Measurements from ENCODE around the gene SDK1. TPM values are rescaled to one million over a fixed set of nuclear protein-coding genes. Genes with fewer than 3 reads are reported as not detected.

SDK1 gene
- total RNA-seq, 1 donor from 2014 or later = 0.08 TPM

DNA sequence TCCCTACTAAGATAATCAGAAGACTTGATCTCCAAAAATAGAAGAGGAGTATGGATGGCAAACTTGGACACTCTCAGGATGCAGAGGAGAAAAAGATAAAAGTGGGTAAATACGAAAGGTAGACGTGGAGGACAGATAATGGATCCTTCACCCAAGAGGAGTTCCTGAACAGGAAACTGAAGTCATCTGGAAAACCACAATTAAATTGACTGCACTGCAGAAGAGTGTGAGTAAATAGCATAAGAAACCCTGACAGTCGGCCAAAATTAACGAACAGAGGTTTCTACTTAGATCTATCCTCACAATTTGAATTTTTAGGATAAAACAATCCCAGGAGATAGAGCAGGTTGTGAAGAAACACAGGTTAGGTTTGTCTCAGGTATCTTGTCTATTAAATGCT, 70.5 kb downstream of the SDK1 start:
- no peak overlapping the region for H3K27ac Mint-ChIP-seq

DNA sequence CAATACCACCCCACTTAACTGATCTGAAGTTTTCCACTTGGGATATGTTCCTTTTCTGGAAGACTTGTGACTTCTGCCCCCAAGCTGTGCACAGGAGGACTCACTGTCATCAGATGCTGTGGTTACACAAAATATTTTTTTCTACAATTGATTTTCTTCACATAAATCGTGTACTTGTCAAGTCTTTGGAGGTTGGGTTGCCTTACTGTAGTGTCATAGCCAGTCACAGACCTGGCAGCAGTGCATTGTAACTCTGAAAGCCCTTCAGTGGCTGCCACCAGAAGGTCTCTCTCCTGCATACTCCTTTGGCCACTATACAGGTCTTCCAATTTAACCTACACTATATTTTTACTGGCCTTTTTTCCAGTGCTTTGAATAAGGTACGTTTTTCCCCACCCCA, 73.2 kb downstream of the SDK1 start:
- Mint-ChIP-seq H3K4me1 (ENCODE audit: low read depth) (peaks cover 13% of the 10 kb centered on the region), H3K27me3 (ENCODE audit: insufficient read depth) (peaks cover 16% of the 10 kb centered on the region), H3K4me3 (no peak overlapping the region), H3K36me3 (ENCODE audit: low read depth) (no peaks in the 10 kb centered on the region), H3K9me3 (no peaks in the 10 kb centered on the region), H3K27ac (no peak overlapping the region)
- intact Hi-C loops (cut with micrococcal nuclease) = no loop called here
- DNase-seq (ENCODE audit: low spot score) = no peak

More for the DNA sequence above, 70.5 kb downstream of the SDK1 start:
- Mint-ChIP-seq H3K4me1 (ENCODE audit: low read depth) (peaks cover 13% of the 10 kb centered on the region), H3K9me3 (no peaks in the 10 kb centered on the region), H3K4me3 (no peak overlapping the region), H3K36me3 (ENCODE audit: low read depth) (no peaks in the 10 kb centered on the region), H3K27me3 (ENCODE audit: insufficient read depth) (peaks cover 4% of the 10 kb centered on the region)
- intact Hi-C loops (cut with micrococcal nuclease) = no loop called here
- no peak for DNase-seq (ENCODE audit: low spot score)

DNA sequence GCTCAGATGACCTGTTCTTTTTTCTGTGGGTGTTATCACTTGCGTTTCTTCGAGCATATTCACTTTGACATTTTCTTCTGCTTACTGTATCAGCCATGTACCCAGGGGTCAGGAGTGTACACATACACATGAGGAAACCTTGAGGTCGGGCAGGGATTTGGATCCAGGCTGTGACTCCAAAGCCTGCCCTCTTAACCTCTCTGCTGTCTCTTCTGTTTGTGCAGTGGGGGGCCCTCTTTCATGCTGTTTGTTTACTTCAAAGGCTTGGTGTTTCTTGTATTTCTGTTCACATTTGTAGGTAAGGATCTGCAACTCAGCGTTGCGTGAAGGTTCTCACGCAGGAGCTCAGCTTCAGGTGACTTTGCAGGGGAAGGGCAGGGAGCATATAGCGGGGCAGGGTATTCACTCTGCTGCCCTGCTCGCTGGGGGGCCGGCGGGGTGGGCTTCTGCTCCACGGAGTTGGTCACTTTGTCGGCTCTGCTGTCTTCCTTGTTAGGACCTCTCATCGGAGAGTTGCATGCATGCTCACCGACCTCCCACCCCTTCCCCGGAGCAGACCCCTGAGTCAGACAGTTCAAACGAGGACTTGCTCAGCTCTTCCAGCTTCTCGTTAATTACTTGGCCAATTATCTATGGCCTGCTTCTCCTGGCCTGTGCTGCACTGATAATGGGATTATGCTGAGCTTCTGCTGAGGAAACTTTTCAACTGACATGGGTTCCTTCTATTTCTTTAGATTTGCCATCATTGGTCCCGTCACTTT, 77.5 kb downstream of the SDK1 start:
- H3K36me3 Mint-ChIP-seq (ENCODE audit: low read depth) = no peaks in the 10 kb centered on the region
- no peaks in the 10 kb centered on the region for H3K9me3 Mint-ChIP-seq
- peaks cover 14% of the 10 kb centered on the region for H3K27me3 Mint-ChIP-seq (ENCODE audit: insufficient read depth)
- DNase-seq (ENCODE audit: low spot score) = no peak
- H3K4me3 Mint-ChIP-seq = no peak overlapping the region
- no peaks in the 10 kb centered on the region for H3K4me1 Mint-ChIP-seq (ENCODE audit: low read depth)
- intact Hi-C loops (cut with micrococcal nuclease) = no loop called here
- no peak overlapping the region for H3K27ac Mint-ChIP-seq

DNA sequence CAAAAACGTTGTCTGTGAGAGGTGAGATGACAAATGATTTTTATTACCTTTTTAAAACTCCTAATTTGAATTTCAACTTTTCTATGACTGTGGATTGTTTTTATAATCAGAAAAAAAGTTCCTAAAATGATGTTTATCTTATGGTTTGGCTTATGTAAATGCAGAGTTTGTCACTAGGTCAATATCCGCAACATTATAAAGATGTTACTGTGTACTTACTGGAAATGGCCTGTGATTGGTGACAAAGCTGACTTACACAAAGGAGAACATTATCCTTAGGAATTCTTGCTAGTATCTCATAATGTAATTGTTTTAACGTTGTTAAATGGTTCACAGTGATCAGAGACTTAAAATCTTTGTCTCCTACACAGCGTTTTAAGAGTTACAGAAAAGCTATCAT, 79.0 kb downstream of the SDK1 start:
- intact Hi-C loops (cut with micrococcal nuclease) = no loop called here
- Mint-ChIP-seq H3K27me3 (ENCODE audit: insufficient read depth) (peaks cover 14% of the 10 kb centered on the region), H3K9me3 (no peaks in the 10 kb centered on the region), H3K36me3 (ENCODE audit: low read depth) (no peaks in the 10 kb centered on the region), H3K4me1 (ENCODE audit: low read depth) (no peaks in the 10 kb centered on the region), H3K27ac (no peak overlapping the region), H3K4me3 (no peak overlapping the region)
- DNase-seq (ENCODE audit: low spot score) = no peak

DNA sequence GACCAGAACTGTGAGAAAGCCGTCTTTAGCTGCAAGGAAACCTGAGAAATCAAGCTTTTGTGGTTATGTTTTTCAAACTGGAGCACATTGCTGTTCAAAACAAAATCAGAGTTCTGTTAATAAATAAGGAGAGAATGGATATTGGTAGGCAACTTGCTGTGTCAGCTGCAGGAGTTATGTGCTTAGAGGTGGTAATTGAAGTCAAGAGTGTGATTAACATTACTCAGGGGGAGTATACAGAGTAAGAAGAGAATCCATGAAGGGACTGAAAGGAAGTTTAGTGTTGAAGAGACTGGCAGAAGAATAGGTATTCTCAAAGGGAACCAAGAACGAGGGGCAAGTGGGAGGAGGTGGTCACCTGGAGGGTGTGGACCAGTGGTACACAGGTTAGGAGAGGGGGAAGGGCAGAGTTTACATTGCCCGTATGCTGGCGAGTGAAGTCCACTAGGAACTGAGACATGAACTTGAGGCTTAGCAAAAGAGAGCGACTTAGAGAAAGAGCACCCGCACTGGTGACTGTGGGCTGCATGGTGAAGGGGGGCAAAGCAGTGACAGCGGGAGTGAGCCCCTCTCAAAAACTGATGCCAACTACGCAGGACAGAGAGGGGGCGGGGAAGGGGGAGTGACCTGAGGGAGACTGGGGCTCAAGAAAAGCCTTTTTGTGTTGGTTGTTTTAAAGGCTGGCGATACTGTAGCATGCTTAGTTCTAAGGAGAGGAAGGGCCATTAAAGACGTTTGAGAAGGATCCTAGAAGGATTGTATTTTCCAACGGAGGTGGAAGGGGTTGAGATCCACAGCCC, 80.0 kb downstream of the SDK1 start:
- no peak overlapping the region for H3K27ac Mint-ChIP-seq

DNA sequence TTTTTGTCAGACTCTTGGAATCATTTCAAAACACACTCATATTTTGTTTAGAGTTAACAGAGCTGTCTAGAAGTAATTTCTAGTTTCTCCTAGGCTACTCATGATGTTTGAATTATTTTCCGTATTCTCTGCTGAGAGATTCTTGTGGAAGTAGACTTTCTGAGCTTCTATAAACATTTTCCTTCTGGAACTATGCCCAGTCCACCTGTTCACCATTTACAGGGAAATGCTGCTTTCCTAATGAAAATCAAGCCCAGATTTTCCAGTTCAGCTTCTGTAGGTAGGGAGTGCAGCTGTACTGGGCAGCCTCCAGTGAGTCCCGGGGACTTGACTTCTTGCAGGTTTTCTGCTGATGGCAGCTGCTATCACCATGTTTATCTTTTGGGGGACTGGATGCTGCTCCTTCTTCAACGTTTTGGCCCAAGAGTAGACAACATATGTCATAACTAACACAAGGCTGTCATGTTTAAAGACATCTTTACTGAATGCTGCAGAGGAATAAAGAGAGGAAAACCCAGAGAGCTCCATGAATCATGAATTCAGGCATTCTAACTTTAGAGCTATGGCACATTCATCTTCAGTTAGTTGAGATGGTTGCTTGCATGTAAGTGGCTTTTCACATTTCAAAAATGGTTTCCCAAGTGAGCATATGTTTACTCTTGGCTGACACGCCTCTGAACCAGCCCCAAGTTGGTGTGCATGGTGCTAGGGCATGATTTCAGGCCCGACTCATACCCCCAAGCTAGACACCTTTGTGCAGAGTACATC, 85.6 kb downstream of the SDK1 start:
- Mint-ChIP-seq H3K27me3 (ENCODE audit: insufficient read depth) (peaks cover 8% of the 10 kb centered on the region), H3K4me1 (ENCODE audit: low read depth) (no peaks in the 10 kb centered on the region), H3K4me3 (no peak overlapping the region), H3K36me3 (ENCODE audit: low read depth) (no peaks in the 10 kb centered on the region), H3K9me3 (no peaks in the 10 kb centered on the region), H3K27ac (no peak overlapping the region)
- intact Hi-C loops (cut with micrococcal nuclease) = no loop called here
- DNase-seq (ENCODE audit: low spot score) = no peak

More for the DNA sequence above, 80.0 kb downstream of the SDK1 start:
- H3K4me1 Mint-ChIP-seq (ENCODE audit: low read depth) = no peaks in the 10 kb centered on the region
- DNase-seq (ENCODE audit: low spot score) = no peak
- no peak overlapping the region for H3K4me3 Mint-ChIP-seq
- peaks cover 17% of the 10 kb centered on the region for H3K27me3 Mint-ChIP-seq (ENCODE audit: insufficient read depth)
- intact Hi-C loops (cut with micrococcal nuclease) = no loop called here
- H3K36me3 Mint-ChIP-seq (ENCODE audit: low read depth) = no peaks in the 10 kb centered on the region
- no peaks in the 10 kb centered on the region for H3K9me3 Mint-ChIP-seq

DNA sequence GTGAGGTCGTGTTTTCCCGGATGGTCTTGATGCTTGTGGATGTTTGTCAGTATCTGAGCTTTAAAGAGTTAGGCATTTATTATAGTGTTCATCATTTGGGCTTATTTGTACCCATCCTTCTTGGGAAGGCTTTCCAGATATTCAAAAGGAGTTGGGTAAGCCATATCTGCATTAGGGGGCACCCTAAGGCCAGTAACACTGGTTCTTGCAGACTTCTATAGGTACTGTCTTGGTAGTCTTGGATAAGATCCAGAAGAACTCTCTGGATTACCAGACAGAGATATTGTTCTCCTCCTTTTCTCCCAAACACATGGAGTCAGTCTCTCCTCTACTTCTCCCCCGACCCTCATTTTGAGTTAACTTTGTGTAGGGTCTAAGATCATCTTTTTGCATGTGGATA, 92.8 kb downstream of the SDK1 start:
- Mint-ChIP-seq H3K9me3 (peaks cover 10% of the 10 kb centered on the region), H3K27ac (no peak overlapping the region), H3K4me3 (no peak overlapping the region), H3K4me1 (ENCODE audit: low read depth) (no peaks in the 10 kb centered on the region), H3K36me3 (ENCODE audit: low read depth) (no peaks in the 10 kb centered on the region), H3K27me3 (ENCODE audit: insufficient read depth) (peaks cover 15% of the 10 kb centered on the region)
- intact Hi-C loops (cut with micrococcal nuclease) = no loop called here
- no peak for DNase-seq (ENCODE audit: low spot score)

DNA sequence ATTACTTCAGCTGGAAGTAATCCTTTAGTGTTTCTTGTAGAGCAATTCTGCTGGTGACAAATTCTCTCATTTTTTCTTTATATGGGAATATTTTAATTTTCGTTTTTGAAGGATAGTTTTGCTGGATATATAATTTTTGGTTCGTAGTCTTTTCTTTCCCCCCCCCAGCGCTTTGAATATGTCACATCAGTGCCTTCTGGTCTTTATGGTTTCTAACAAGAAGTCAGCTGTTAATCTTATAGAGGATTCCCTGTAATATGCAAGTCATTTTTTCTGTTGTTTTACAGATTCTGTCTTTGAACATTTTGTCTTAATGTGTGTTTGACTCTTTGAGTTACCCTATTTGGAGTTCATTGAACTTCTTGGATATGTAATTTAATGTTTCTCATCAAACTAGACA, 96.3 kb downstream of the SDK1 start:
- Mint-ChIP-seq H3K9me3 (peaks cover 10% of the 10 kb centered on the region), H3K36me3 (ENCODE audit: low read depth) (no peaks in the 10 kb centered on the region), H3K4me3 (no peak overlapping the region), H3K27me3 (ENCODE audit: insufficient read depth) (peaks cover 13% of the 10 kb centered on the region), H3K27ac (no peak overlapping the region), H3K4me1 (ENCODE audit: low read depth) (no peaks in the 10 kb centered on the region)
- intact Hi-C loops (cut with micrococcal nuclease) = no loop called here
- DNase-seq (ENCODE audit: low spot score) = no peak

DNA sequence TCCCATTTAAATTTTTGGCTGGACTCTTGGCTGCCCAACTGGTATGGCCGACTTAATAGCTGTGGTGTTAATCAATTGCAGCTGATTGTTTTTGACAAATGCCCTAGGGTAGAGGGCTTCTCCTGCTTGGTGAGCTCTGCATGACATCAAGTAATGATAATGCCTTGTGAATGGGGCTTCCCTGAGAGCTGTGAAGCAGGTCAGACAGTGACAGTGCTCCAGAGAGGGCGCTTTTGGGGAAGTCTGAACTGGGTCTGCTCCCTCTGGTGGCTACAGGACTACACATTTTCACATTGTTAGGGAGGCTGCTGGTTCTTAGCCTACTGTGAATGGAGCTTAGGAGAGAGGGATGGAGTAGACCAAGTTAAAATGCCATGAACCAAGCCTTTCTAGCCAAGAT, 98.8 kb downstream of the SDK1 start:
- no peaks in the 10 kb centered on the region for H3K36me3 Mint-ChIP-seq (ENCODE audit: low read depth)
- H3K27me3 Mint-ChIP-seq (ENCODE audit: insufficient read depth) = peaks cover 10% of the 10 kb centered on the region
- intact Hi-C loops (cut with micrococcal nuclease) = loop anchor here (2.0 kb wide), 1 partner anchor 535 kb away; no protein-coding TSS in a partner anchor
- H3K4me1 Mint-ChIP-seq (ENCODE audit: low read depth) = no peaks in the 10 kb centered on the region
- no peak for DNase-seq (ENCODE audit: low spot score)
- H3K9me3 Mint-ChIP-seq = peaks cover 10% of the 10 kb centered on the region
- no peak overlapping the region for H3K27ac Mint-ChIP-seq
- H3K4me3 Mint-ChIP-seq = no peak overlapping the region

DNA sequence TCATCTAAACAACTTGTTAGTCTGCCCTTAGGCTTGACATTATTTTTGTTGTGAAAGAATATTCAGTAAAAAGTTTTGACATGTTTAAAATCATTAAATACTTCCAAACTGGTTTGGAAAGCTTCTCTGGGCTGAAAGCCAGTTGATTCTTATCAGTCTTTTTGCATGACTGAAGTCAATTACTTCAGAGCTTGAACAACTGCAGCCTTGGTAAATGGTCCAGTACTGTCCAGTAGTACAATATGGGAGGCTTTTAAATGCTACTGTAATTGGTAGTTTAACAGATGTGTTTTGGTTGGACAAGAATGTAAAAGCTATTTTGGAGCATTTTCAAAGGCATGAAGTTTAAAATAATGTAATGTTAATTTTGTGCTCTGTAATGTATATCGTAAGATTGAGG, 103.4 kb downstream of the SDK1 start:
- intact Hi-C loops (cut with micrococcal nuclease) = no loop called here
- Mint-ChIP-seq H3K4me3 (no peak overlapping the region), H3K27me3 (ENCODE audit: insufficient read depth) (no peaks in the 10 kb centered on the region), H3K36me3 (ENCODE audit: low read depth) (no peaks in the 10 kb centered on the region), H3K27ac (no peak overlapping the region), H3K4me1 (ENCODE audit: low read depth) (peaks cover 9% of the 10 kb centered on the region), H3K9me3 (no peaks in the 10 kb centered on the region)
- no peak for DNase-seq (ENCODE audit: low spot score)

DNA sequence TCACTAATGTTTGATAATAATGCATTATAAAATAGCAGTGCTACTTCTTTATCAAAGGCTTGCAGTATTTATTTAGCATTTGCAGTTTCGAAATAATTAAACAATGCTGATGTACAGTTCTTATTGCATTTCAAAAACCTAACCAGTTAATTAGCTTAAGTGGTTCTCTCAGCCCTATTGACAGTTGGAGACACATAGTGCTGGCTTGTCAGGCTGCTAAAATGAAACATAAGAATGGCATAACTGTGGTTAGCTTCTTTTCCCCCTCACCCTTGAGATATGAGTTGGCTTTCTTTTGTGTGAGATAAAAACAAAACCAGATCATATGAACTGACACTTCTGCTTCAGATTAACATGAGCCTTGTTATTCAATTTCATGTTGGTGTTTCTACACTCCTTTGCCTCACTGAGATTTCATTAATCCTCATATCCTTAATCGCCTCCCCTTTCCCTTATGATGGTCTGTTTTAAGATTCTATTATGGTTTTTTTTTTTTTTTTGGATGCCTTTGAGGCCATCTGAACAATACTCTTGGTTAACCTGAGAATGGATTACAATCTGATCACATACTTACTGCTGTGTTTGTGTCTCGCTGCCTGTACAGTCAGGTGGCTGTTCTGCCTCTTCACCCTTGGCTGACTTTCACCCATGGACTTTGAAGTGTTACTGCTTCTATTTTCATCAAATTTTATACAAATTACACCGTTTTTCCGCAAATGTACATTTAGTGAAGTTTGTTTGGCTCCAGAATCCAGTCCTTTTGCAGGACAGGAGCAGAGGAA, 108.0 kb downstream of the SDK1 start:
- intact Hi-C loops (cut with micrococcal nuclease) = loop anchor here (1.0 to 2.0 kb wide), 2 partner anchors 54 to 108 kb away; partner anchors contain the start of gene SDK1
- no peaks in the 10 kb centered on the region for H3K9me3 Mint-ChIP-seq
- no peak overlapping the region for H3K27ac Mint-ChIP-seq
- DNase-seq (ENCODE audit: low spot score) = no peak
- peaks cover 13% of the 10 kb centered on the region for H3K4me1 Mint-ChIP-seq (ENCODE audit: low read depth)
- H3K4me3 Mint-ChIP-seq = no peak overlapping the region
- H3K36me3 Mint-ChIP-seq (ENCODE audit: low read depth) = no peaks in the 10 kb centered on the region
- H3K27me3 Mint-ChIP-seq (ENCODE audit: insufficient read depth) = peaks cover 12% of the 10 kb centered on the region

DNA sequence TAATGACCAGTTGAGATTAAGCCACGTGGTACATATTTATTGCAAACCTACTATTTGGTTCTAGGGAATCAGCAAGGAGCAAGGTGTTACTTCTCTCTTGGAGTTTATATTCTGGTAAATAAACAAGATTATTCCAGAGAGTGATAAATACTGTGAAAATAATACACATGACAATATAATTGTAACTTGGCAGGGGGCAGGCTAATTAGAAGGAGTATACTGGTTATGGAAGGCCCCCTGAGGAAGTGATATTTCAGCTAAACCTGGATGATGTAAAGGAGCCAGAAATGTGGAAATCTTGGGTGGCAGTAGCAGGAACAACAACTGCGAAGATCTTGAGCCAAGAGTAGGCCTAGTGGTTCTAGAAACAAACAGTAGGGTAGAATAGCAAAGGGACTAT, 111.8 kb downstream of the SDK1 start:
- H3K27ac Mint-ChIP-seq = no peak overlapping the region
- intact Hi-C loops (cut with micrococcal nuclease) = no loop called here
- no peak overlapping the region for H3K4me3 Mint-ChIP-seq
- H3K36me3 Mint-ChIP-seq (ENCODE audit: low read depth) = no peaks in the 10 kb centered on the region
- H3K4me1 Mint-ChIP-seq (ENCODE audit: low read depth) = peaks cover 13% of the 10 kb centered on the region
- H3K27me3 Mint-ChIP-seq (ENCODE audit: insufficient read depth) = peaks cover 21% of the 10 kb centered on the region
- no peak for DNase-seq (ENCODE audit: low spot score)
- H3K9me3 Mint-ChIP-seq = no peaks in the 10 kb centered on the region

Data from activated T-helper 1 cell treated with anti-CD3 and anti-CD28 coated beads, Interleukin-12 subunit alpha, Interleukin-12 subunit beta, Interleukin-2, Interleukin-4 antibody, amounts not matched to agents 30 ng/mL and 10 ng/mL and 1 ng/mL, durations not matched to agents 14 hours and 24 hours and 36 hours (primary cell).